Measurements from ENCODE around the gene SAMD14.

Gene SAMD14

GRCh38 chr17:50146927-50147665 lies 17.1 kb upstream of the SAMD14 start:
- no peak for DNase-seq

- no peak for DNase-seq
Measured at GRCh38 chr17:50146230-50146926, 16.4 kb upstream of the SAMD14 start.

GRCh38 chr17:50145532-50146229 lies 15.7 kb upstream of the SAMD14 start:
- DNase-seq: no peak

GRCh38 chr17:50144845-50145531 lies 15.0 kb upstream of the SAMD14 start:
- DNase-seq: no peak

GRCh38 chr17:50144355-50144754 lies 14.4 kb upstream of the SAMD14 start:
- no peak for DNase-seq

GRCh38 chr17:50143461-50144176 lies 13.7 kb upstream of the SAMD14 start:
- DNase-seq: no peak

GRCh38 chr17:50141745-50142110 lies 11.8 kb upstream of the SAMD14 start:
- no peak for DNase-seq

- DNase-seq: no peak
Measured at GRCh38 chr17:50141026-50141744, 11.2 kb upstream of the SAMD14 start.

GRCh38 chr17:50139950-50140885 lies 10.3 kb upstream of the SAMD14 start:
- no peak for DNase-seq

- DNase-seq: no peak
Measured at GRCh38 chr17:50139185-50139783, 9.3 kb upstream of the SAMD14 start.

GRCh38 chr17:50137042-50137441 lies 7.1 kb upstream of the SAMD14 start:
- no peak for DNase-seq

- DNase-seq: no peak
Measured at GRCh38 chr17:50136096-50136687, 6.2 kb upstream of the SAMD14 start.

- DNase-seq: no peak
Measured at GRCh38 chr17:50135316-50136095, 5.5 kb upstream of the SAMD14 start.

- DNase-seq: no peak
Measured at GRCh38 chr17:50134206-50135110, 4.5 kb upstream of the SAMD14 start.

GRCh38 chr17:50133769-50134099 lies 3.8 kb upstream of the SAMD14 start:
- DNase-seq: no peak

GRCh38 chr17:50133028-50133768 lies 3.2 kb upstream of the SAMD14 start:
- no peak for DNase-seq

GRCh38 chr17:50132104-50132794 lies 2.3 kb upstream of the SAMD14 start:
- DNase-seq: no peak

Data from NCI-H187 treated with DMSO at 0.1 percent for 48 hours (cell line).